ENCODE results near the gene MTCL1.

- TF ChIP-seq EGR1 (IDR thresholded peaks at IDR 0.05) (no peak), REST (IDR thresholded peaks at IDR 0.05; ENCODE audit: low read depth) (no peak), NFIC (IDR thresholded peaks at IDR 0.05) (no peak), MAX (IDR thresholded peaks at IDR 0.05) (no peak), TAF1 (IDR thresholded peaks at IDR 0.05; ENCODE audit: low read depth) (no peak), FOXM1 (IDR thresholded peaks at IDR 0.05; ENCODE audit: borderline replicate concordance, low read depth) (no peak), EP300 (IDR thresholded peaks at IDR 0.05; ENCODE audit: borderline replicate concordance) (no peak), CEBPB (IDR thresholded peaks at IDR 0.05) (no peak), YY1 (IDR thresholded peaks at IDR 0.05; ENCODE audit: low read depth) (no peak), CREB1 (IDR thresholded peaks at IDR 0.05; ENCODE audit: low read depth) (no peak), USF1 (IDR thresholded peaks at IDR 0.05) (no peak), RAD21 (IDR thresholded peaks at IDR 0.05; ENCODE audit: low read depth) (no peak)
These were observed 39.3 kb downstream of the MTCL1 start for GRCh38 chr18:8744656-8745055.

Measured in Ishikawa (cell line).